Kidney (tissue), 14 donors: Measurements from ENCODE around the gene PRKAR2A. TPM values are rescaled to one million over a fixed set of nuclear protein-coding genes. Genes with fewer than 3 reads are reported as not detected.

Experiments
- DNase-seq, 5 donors: peaks; one replicate each; pipeline ENCODE4 v3.0.0-alpha.2; 2013 to 2020
- FAIRE-seq: peaks from 2 replicates; lab custom pipeline; 2012; peaks lifted over from hg19 to GRCh38; lab: Jason Lieb, UNC
- H3K27ac ChIP-seq, 2 donors: one replicate each; pipeline ENCODE4 v1.7.0; 2013; ENCODE audit warnings: low read depth in 2 of 2, low read length in 2 of 2, inconsistent platforms in 1 of 2
- H3K27me3 ChIP-seq: one replicate; pipeline ENCODE4 v1.7.1; 2013; ENCODE audit warnings: low read length, inconsistent platforms; ENCODE audit not compliant: control insufficient read depth, insufficient read depth
- H3K36me3 ChIP-seq, 3 donors: one replicate each; pipeline versions ENCODE4 v1.7.0 to v1.7.1; 2013; ENCODE audit warnings: low read length in 3 of 3, control low read depth in 1 of 3, inconsistent platforms in 1 of 3; ENCODE audit not compliant: insufficient read depth in 3 of 3, control insufficient read depth in 2 of 3
- H3K4me1 ChIP-seq, 3 donors: one replicate each; pipeline versions ENCODE4 v1.7.0 to v1.7.1; 2013; ENCODE audit warnings: low read length in 3 of 3, inconsistent platforms in 1 of 3, low read depth in 1 of 3; ENCODE audit not compliant: control insufficient read depth in 2 of 3, insufficient read depth in 2 of 3
- H3K4me3 ChIP-seq, 3 donors: one replicate each; pipeline versions ENCODE4 v1.7.0 to v1.8.1; 2013; ENCODE audit warnings: low read length in 3 of 3, control low read depth in 1 of 3, inconsistent platforms in 1 of 3
- H3K9ac ChIP-seq, 3 donors: one replicate each; pipeline versions ENCODE4 v1.7.0 to v1.7.1; 2013; ENCODE audit warnings: low read length in 3 of 3, control low read depth in 1 of 3, inconsistent platforms in 1 of 3
- H3K9me3 ChIP-seq, 3 donors: one replicate each; pipeline versions ENCODE4 v1.7.0 to v1.7.1; 2013; ENCODE audit warnings: low read length in 3 of 3, control low read depth in 1 of 3, inconsistent platforms in 1 of 3; ENCODE audit not compliant: control insufficient read depth in 2 of 3, insufficient read depth in 1 of 3
- intact Hi-C: fragments of 100-400 bp; cut with DNase I; formaldehyde crosslinking; loops from one replicate; pipeline ENCODE4 v1.11.1; 2022
- polyA plus RNA-seq: library from polyadenylated mRNA; stranded (reverse); fragments of 350-450 nt; fragmentation: Illumina TruSeq; extraction: RNeasy Lipid Tissue Mini Kit (QIAGEN cat#74804); gene quantifications from one replicate; pipeline ENCODE4 v1.2.3, GENCODE V29; 2014; ENCODE audit warnings: low read depth, low replicate concordance; ENCODE audit not compliant: insufficient read depth
- total RNA-seq: library from RNA; stranded (reverse); fragmentation: NEBNext Ultra II Directional; extraction: Animal tissue kit (Norgen Biotek cat#: 25700); gene quantifications from one replicate; pipeline ENCODE4 v1.2.1, GENCODE V29; 2021
- TF ChIP-seq, protein P1 (sequence below): IDR thresholded peaks from 3 replicates; pipeline ENCODE4 v1.5.1; 2012; ENCODE audit warnings: mild to moderate bottlenecking, moderate library complexity, borderline replicate concordance; ENCODE audit not compliant: insufficient read depth; ENCODE audit errors: extremely low read depth
- donor health status: control.
- donor health status: control.
- donor health status: control.
- donor health status: control.
- donor health status: control.
- donor health status: DM: yes; HTN: yes; CAD: no.
- donor health status: Normal renal cell carcinoma (clear cell type).

PRKAR2A gene
- total and polyA plus RNA-seq, 2 donors from 2014 or later, result 10.4 to 49.9 TPM

- H3K9ac ChIP-seq, result no peak overlapping the region
- intact Hi-C loops, result no loop called here
- TF ChIP-seq, protein P1, sequence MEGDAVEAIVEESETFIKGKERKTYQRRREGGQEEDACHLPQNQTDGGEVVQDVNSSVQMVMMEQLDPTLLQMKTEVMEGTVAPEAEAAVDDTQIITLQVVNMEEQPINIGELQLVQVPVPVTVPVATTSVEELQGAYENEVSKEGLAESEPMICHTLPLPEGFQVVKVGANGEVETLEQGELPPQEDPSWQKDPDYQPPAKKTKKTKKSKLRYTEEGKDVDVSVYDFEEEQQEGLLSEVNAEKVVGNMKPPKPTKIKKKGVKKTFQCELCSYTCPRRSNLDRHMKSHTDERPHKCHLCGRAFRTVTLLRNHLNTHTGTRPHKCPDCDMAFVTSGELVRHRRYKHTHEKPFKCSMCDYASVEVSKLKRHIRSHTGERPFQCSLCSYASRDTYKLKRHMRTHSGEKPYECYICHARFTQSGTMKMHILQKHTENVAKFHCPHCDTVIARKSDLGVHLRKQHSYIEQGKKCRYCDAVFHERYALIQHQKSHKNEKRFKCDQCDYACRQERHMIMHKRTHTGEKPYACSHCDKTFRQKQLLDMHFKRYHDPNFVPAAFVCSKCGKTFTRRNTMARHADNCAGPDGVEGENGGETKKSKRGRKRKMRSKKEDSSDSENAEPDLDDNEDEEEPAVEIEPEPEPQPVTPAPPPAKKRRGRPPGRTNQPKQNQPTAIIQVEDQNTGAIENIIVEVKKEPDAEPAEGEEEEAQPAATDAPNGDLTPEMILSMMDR, result no peak
Observed at GRCh38 chr3:48826451-48826850, 21.2 kb downstream of the PRKAR2A start.

DNA sequence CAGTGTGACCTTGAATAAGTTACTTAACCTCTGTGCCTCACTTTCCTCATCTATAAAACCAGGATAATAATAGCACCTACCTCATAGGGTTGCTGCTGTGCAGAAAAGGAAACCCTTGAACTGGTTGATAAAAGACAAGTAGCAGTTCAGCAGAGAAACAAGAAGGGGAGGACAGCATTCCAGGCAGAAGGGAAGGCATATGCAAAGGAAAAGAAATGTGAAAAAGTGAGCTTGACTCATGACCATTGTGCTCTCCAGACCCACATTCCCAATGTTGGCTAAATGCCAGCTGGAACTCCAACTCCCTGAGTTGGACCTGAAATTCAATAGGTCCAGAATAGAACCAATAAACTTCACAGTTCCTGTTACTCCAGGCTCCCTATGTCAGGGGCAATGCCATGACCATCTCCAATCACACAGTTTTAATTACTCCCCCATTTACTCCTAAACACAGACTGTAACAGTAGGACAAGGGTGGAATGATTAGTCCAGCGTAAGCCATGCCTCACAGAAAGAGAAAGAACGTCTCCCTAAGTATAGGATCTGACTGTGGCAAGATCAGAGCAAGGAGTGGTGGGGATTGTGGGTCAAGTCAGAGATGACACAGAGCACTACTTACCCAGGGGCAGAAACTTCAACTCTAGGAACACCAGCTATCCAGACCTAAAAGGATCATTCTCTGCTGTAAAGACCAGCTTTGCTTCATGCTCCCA lies 26.9 kb downstream of the PRKAR2A start:
- DNase-seq, result peak in 3 of 5 donors; percentile 26 to 67 (median 48)

More at GRCh38 chr3:48826451-48826850, 21.2 kb downstream of the PRKAR2A start:
- Histone ChIP-seq H3K27me3 (no peaks in the 10 kb centered on the region), H3K4me3 (no peak overlapping the region), H3K4me1 (no peaks in the 10 kb centered on the region), H3K27ac (no peak overlapping the region), H3K36me3 (no peaks in the 10 kb centered on the region), H3K9me3 (no peaks in the 10 kb centered on the region)
- FAIRE-seq (no peak), DNase-seq (no peak)

GRCh38 chr3:48819234-48820221 lies 28.1 kb downstream of the PRKAR2A start:
- Histone ChIP-seq H3K27ac (no peak overlapping the region), H3K9me3 (no peaks in the 10 kb centered on the region), H3K36me3 (no peaks in the 10 kb centered on the region), H3K4me3 (no peak overlapping the region), H3K27me3 (no peaks in the 10 kb centered on the region), H3K4me1 (peaks cover 0 to 8% (median 4%) of the 10 kb centered on the region in 3 donors), H3K9ac (no peak overlapping the region)
- FAIRE-seq, result no peak
- DNase-seq, result no peak
- TF ChIP-seq, protein P1, result no peak
- intact Hi-C loops, result no loop called here

More for the DNA sequence above, 26.9 kb downstream of the PRKAR2A start:
- Histone ChIP-seq H3K36me3 (no peaks in the 10 kb centered on the region), H3K9me3 (no peaks in the 10 kb centered on the region), H3K4me3 (no peak overlapping the region), H3K9ac (no peak overlapping the region), H3K27me3 (no peaks in the 10 kb centered on the region), H3K27ac (no peak overlapping the region), H3K4me1 (peaks cover 0 to 8% (median 4%) of the 10 kb centered on the region in 3 donors)
- intact Hi-C loops, result no loop called here
- no peak for FAIRE-seq
- TF ChIP-seq, protein P1, result no peak
